ENCODE measurements around the gene RBM47. TPM values are rescaled to one million over a fixed set of nuclear protein-coding genes. Genes with fewer than 3 reads are reported as not detected.
A peak's percentile ranks its signal among the peaks of the same experiment; 100 is the strongest.

Gene RBM47
- total RNA-seq, 1 donor from 2014 or later, result 105 TPM

- Histone ChIP-seq H3K27ac (no peak overlapping the region), H3K9me3 (no peaks in the 10 kb centered on the region), H3K36me3 (peaks cover 23% of the 10 kb centered on the region), H3K4me3 (no peak overlapping the region), H3K4me1 (peaks cover 4% of the 10 kb centered on the region), H3K27me3 (no peaks in the 10 kb centered on the region)
- no peak for TF ChIP-seq CTCF (IDR thresholded peaks at IDR 0.05)
- no peak for DNase-seq
- intact Hi-C loops (cut with DNase I), result no loop called here
- ATAC-seq, result peak; percentile 56
These were observed 167.3 kb downstream of the RBM47 start for GRCh38 chr4:40462326-40462725.

- ATAC-seq (no peak), DNase-seq (no peak)
- no peak overlapping the region for H3K4me3 ChIP-seq
- H3K36me3 ChIP-seq, result peaks cover 23% of the 10 kb centered on the region
- H3K4me1 ChIP-seq, result peaks cover 4% of the 10 kb centered on the region
- intact Hi-C loops (cut with DNase I), result no loop called here
- H3K27ac ChIP-seq, result no peak overlapping the region
- no peaks in the 10 kb centered on the region for H3K27me3 ChIP-seq
- H3K9me3 ChIP-seq, result no peaks in the 10 kb centered on the region
- no peak for TF ChIP-seq CTCF (IDR thresholded peaks at IDR 0.05)
These were observed 167.8 kb downstream of the RBM47 start for GRCh38 chr4:40461879-40462278.

- no peak for ATAC-seq
- Histone ChIP-seq H3K27ac (no peak overlapping the region), H3K36me3 (peaks cover 19% of the 10 kb centered on the region), H3K27me3 (no peaks in the 10 kb centered on the region), H3K9me3 (no peaks in the 10 kb centered on the region), H3K4me3 (no peak overlapping the region), H3K4me1 (peaks cover 4% of the 10 kb centered on the region)
- intact Hi-C loops (cut with DNase I), result no loop called here
- DNase-seq, result no peak
- no peak for TF ChIP-seq CTCF (IDR thresholded peaks at IDR 0.05)
These were observed 168.6 kb downstream of the RBM47 start for GRCh38 chr4:40461062-40461461.

- Histone ChIP-seq H3K27me3 (no peaks in the 10 kb centered on the region), H3K36me3 (no peaks in the 10 kb centered on the region), H3K9me3 (no peaks in the 10 kb centered on the region), H3K4me3 (no peak overlapping the region), H3K27ac (no peak overlapping the region), H3K4me1 (peaks cover 15% of the 10 kb centered on the region)
- TF ChIP-seq CTCF (IDR thresholded peaks at IDR 0.05), result no peak
- DNase-seq, result no peak
- intact Hi-C loops (cut with DNase I), result no loop called here
- no peak for ATAC-seq
These were observed 171.0 kb downstream of the RBM47 start for GRCh38 chr4:40458683-40459082.

- no peaks in the 10 kb centered on the region for H3K36me3 ChIP-seq
- ATAC-seq (no peak), DNase-seq (no peak)
- no peak overlapping the region for H3K27ac ChIP-seq
- H3K4me3 ChIP-seq, result no peak overlapping the region
- TF ChIP-seq CTCF (IDR thresholded peaks at IDR 0.05), result no peak
- H3K9me3 ChIP-seq, result no peaks in the 10 kb centered on the region
- intact Hi-C loops (cut with DNase I), result no loop called here
- H3K4me1 ChIP-seq, result peaks cover 15% of the 10 kb centered on the region
- no peaks in the 10 kb centered on the region for H3K27me3 ChIP-seq
These were observed 171.6 kb downstream of the RBM47 start for GRCh38 chr4:40458109-40458508.

- peak overlapping the region; percentile 58 for H3K27ac ChIP-seq
- intact Hi-C loops (cut with DNase I), result no loop called here
- no peaks in the 10 kb centered on the region for H3K36me3 ChIP-seq
- H3K4me3 ChIP-seq, result no peak overlapping the region
- no peak for TF ChIP-seq CTCF (IDR thresholded peaks at IDR 0.05)
- no peaks in the 10 kb centered on the region for H3K27me3 ChIP-seq
- H3K4me1 ChIP-seq, result peaks cover 16% of the 10 kb centered on the region
- DNase-seq, result peak; percentile 75
- no peaks in the 10 kb centered on the region for H3K9me3 ChIP-seq
- ATAC-seq, result peak; percentile 72
These were observed 174.2 kb downstream of the RBM47 start for GRCh38 chr4:40455340-40455902.

Data from upper lobe of right lung (tissue), 1 donor.